Skeletal muscle tissue (tissue), 4 donors: ENCODE results near the gene PRKCH. TPM values are rescaled to one million over a fixed set of nuclear protein-coding genes. Genes with fewer than 3 reads are reported as not detected.

Source experiments
- H3K27ac ChIP-seq: one replicate; pipeline ENCODE4 v1.7.0; 2013; ENCODE audit warnings: mild to moderate bottlenecking, low read depth, low read length, inconsistent platforms
- H3K27me3 ChIP-seq, 3 donors: one replicate each; pipeline ENCODE4 v1.7.0; 2013; ENCODE audit warnings: low read length in 3 of 3; ENCODE audit not compliant: control insufficient read depth in 3 of 3, insufficient read depth in 3 of 3
- H3K36me3 ChIP-seq, 3 donors: one replicate each; pipeline ENCODE4 v1.7.0; 2013; ENCODE audit warnings: low read length in 3 of 3; ENCODE audit not compliant: control insufficient read depth in 3 of 3, insufficient read depth in 3 of 3
- H3K4me1 ChIP-seq, 3 donors: one replicate each; pipeline ENCODE4 v1.7.0; 2013; ENCODE audit warnings: low read length in 3 of 3, mild to moderate bottlenecking in 3 of 3; ENCODE audit not compliant: control insufficient read depth in 3 of 3, insufficient read depth in 3 of 3
- H3K4me3 ChIP-seq, 3 donors: one replicate each; pipeline ENCODE4 v1.7.0; 2013; ENCODE audit warnings: low read length in 3 of 3
- H3K9ac ChIP-seq, 3 donors: one replicate each; pipeline ENCODE4 v1.7.0; 2013; ENCODE audit warnings: low read length in 3 of 3, mild to moderate bottlenecking in 3 of 3, moderate library complexity in 2 of 3, low read depth in 1 of 3
- H3K9me3 ChIP-seq, 3 donors: one replicate each; pipeline ENCODE4 v1.7.0; 2013; ENCODE audit warnings: low read length in 3 of 3; ENCODE audit not compliant: control insufficient read depth in 3 of 3
- total RNA-seq: library from RNA; depleted of rRNA; stranded (reverse); fragments of >200 nt; gene quantifications from one replicate; pipeline ENCODE4 v1.2.3, GENCODE V29; 2014
- donor health status: Osteomylitis.

PRKCH gene
- total RNA-seq, 1 donor from 2014 or later, result 32.4 TPM

- H3K9me3 ChIP-seq, result no peaks in the 10 kb centered on the region
- no peak overlapping the region for H3K4me3 ChIP-seq
- H3K9ac ChIP-seq, result no peak overlapping the region
- H3K27ac ChIP-seq, result peak overlapping the region; percentile 26
- no peaks in the 10 kb centered on the region for H3K36me3 ChIP-seq
- H3K27me3 ChIP-seq, result no peaks in the 10 kb centered on the region
- peaks cover 16 to 28% (median 21%) of the 10 kb centered on the region in 3 donors for H3K4me1 ChIP-seq
Measured at GRCh38 chr14:61516118-61516743, 194.9 kb downstream of the PRKCH start.

GRCh38 chr14:61516964-61517653 lies 195.7 kb downstream of the PRKCH start:
- no peak overlapping the region for H3K27ac ChIP-seq
- H3K4me1 ChIP-seq, result peaks cover 16 to 24% (median 16%) of the 10 kb centered on the region in 3 donors
- no peak overlapping the region for H3K4me3 ChIP-seq
- no peaks in the 10 kb centered on the region for H3K36me3 ChIP-seq
- no peaks in the 10 kb centered on the region for H3K27me3 ChIP-seq
- no peaks in the 10 kb centered on the region for H3K9me3 ChIP-seq
- no peak overlapping the region for H3K9ac ChIP-seq

GRCh38 chr14:61517911-61518384 lies 196.6 kb downstream of the PRKCH start:
- Histone ChIP-seq H3K9ac (no peak overlapping the region), H3K9me3 (no peaks in the 10 kb centered on the region), H3K27me3 (no peaks in the 10 kb centered on the region), H3K4me1 (peaks cover 16 to 24% (median 16%) of the 10 kb centered on the region in 3 donors), H3K27ac (no peak overlapping the region), H3K36me3 (no peaks in the 10 kb centered on the region), H3K4me3 (no peak overlapping the region)

- H3K4me1 ChIP-seq, result peaks cover 16 to 24% (median 16%) of the 10 kb centered on the region in 3 donors
- no peak overlapping the region for H3K4me3 ChIP-seq
- H3K27ac ChIP-seq, result no peak overlapping the region
Measured at GRCh38 chr14:61518403-61518802, 197.0 kb downstream of the PRKCH start.

GRCh38 chr14:61519106-61519505 lies 197.7 kb downstream of the PRKCH start:
- peaks cover 18 to 30% (median 18%) of the 10 kb centered on the region in 3 donors for H3K4me1 ChIP-seq
- H3K27ac ChIP-seq, result no peak overlapping the region
- no peaks in the 10 kb centered on the region for H3K9me3 ChIP-seq
- H3K4me3 ChIP-seq, result no peak overlapping the region
- H3K27me3 ChIP-seq, result no peaks in the 10 kb centered on the region
- no peak overlapping the region for H3K9ac ChIP-seq
- no peaks in the 10 kb centered on the region for H3K36me3 ChIP-seq

More at GRCh38 chr14:61518403-61518802, 197.0 kb downstream of the PRKCH start:
- Histone ChIP-seq H3K36me3 (no peaks in the 10 kb centered on the region), H3K27me3 (no peaks in the 10 kb centered on the region), H3K9me3 (no peaks in the 10 kb centered on the region), H3K9ac (no peak overlapping the region)

GRCh38 chr14:61519735-61520134 lies 198.4 kb downstream of the PRKCH start:
- H3K4me1 ChIP-seq, result peaks cover 21 to 32% (median 23%) of the 10 kb centered on the region in 3 donors
- H3K27ac ChIP-seq, result no peak overlapping the region
- H3K36me3 ChIP-seq, result no peaks in the 10 kb centered on the region
- H3K4me3 ChIP-seq, result no peak overlapping the region
- H3K9me3 ChIP-seq, result no peaks in the 10 kb centered on the region
- no peak overlapping the region for H3K9ac ChIP-seq
- no peaks in the 10 kb centered on the region for H3K27me3 ChIP-seq

- Histone ChIP-seq H3K9ac (no peak overlapping the region), H3K27ac (no peak overlapping the region), H3K4me1 (peaks cover 28 to 40% (median 32%) of the 10 kb centered on the region in 3 donors), H3K36me3 (no peaks in the 10 kb centered on the region), H3K4me3 (no peak overlapping the region), H3K9me3 (no peaks in the 10 kb centered on the region), H3K27me3 (no peaks in the 10 kb centered on the region)
Measured at GRCh38 chr14:61520576-61520975, 199.2 kb downstream of the PRKCH start.

- Histone ChIP-seq H3K9ac (no peak overlapping the region), H3K27ac (no peak overlapping the region), H3K36me3 (no peaks in the 10 kb centered on the region), H3K27me3 (no peaks in the 10 kb centered on the region), H3K9me3 (no peaks in the 10 kb centered on the region), H3K4me1 (peaks cover 36 to 48% (median 41%) of the 10 kb centered on the region in 3 donors), H3K4me3 (no peak overlapping the region)
Measured at GRCh38 chr14:61521773-61522172, 200.4 kb downstream of the PRKCH start.

- Histone ChIP-seq H3K36me3 (no peaks in the 10 kb centered on the region), H3K4me1 (peaks cover 29 to 34% (median 34%) of the 10 kb centered on the region in 3 donors), H3K27ac (peak overlapping the region; percentile 59), H3K4me3 (no peak overlapping the region), H3K9ac (no peak overlapping the region), H3K9me3 (no peaks in the 10 kb centered on the region), H3K27me3 (no peaks in the 10 kb centered on the region)
Measured at GRCh38 chr14:61523751-61524150, 202.4 kb downstream of the PRKCH start.

- Histone ChIP-seq H3K9me3 (no peaks in the 10 kb centered on the region), H3K27me3 (no peaks in the 10 kb centered on the region), H3K4me3 (no peak overlapping the region), H3K27ac (peak overlapping the region; percentile 59), H3K9ac (no peak overlapping the region), H3K4me1 (peaks cover 29 to 34% (median 34%) of the 10 kb centered on the region in 3 donors), H3K36me3 (no peaks in the 10 kb centered on the region)
Measured at GRCh38 chr14:61524211-61524806, 202.9 kb downstream of the PRKCH start.
